ENCODE measurements around the gene VIPR2. TPM values are rescaled to one million over a fixed set of nuclear protein-coding genes. Genes with fewer than 3 reads are reported as not detected.

VIPR2 gene
- total RNA-seq, 1 donor from 2014 or later = 15.2 TPM

DNA sequence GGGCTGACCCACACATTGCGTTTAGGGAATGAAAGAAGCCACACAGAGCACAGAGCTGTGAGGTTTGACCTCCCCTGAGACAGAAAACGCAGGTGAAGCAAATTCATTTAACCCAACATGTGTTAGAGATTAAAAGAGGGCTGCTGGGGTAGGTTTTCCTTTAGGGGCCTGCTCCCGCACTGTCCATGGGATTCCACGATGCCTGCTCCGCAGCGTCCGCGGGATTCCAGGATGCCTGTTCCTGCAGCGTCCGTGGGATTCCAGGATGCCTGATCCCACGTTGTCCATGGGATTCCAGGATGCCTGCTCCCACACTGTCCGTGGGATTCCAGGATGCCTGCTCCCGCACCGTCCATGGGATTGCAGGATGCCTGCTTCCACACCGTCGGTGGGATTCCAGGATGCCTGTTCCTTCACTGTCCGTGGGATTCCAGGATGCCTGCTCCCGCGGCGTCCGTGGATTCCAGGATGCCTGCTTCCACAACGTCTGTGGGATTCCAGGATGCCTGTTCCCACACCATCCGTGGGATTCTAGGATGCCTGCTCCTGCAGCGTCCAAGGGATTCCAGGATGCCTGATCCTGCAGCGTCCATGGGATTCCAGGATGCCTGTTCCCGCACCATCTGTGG, 78.7 kb downstream of the VIPR2 start:
- intact Hi-C loops (cut with DNase I) = no loop called here
- no peak for DNase-seq
- ATAC-seq (ENCODE audit: poor library complexity) = no peak

DNA sequence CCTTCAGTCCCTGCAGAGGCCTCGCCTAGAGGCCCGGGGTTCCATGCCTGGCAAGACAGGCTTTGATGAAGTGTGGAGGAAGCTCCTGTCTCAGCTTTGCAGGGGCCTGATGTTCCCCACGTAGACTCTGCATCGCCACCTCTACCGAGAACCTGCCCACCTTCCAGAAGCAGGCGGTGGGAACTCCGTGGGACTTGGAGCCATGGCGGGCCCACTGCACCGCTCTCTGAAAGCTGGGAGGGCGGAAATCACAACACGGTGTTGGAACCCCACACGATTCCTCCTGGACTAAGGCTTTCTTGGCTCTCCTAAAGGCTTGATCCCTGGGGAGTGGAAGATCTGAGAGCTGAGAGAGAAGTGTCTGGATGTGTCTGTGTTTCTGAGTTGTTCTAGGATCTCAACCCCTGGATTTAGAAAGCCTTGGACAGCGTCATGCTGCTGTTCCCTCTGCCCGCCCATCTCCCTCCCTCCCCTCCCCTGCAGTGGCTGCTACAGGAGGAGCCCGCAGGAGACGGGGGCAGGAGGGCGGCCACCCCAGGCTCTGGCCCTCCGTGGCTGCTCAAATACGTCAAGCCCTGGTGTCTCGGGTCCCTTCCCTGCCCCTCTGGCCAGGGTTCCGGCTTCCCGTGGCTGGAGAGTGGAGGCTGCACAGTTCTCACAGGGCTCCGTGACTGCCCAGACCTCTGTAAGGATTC, 79.7 kb downstream of the VIPR2 start:
- DNase-seq (peak; percentile 81), ATAC-seq (ENCODE audit: poor library complexity) (peak; percentile 63)
- intact Hi-C loops (cut with DNase I) = no loop called here

DNA sequence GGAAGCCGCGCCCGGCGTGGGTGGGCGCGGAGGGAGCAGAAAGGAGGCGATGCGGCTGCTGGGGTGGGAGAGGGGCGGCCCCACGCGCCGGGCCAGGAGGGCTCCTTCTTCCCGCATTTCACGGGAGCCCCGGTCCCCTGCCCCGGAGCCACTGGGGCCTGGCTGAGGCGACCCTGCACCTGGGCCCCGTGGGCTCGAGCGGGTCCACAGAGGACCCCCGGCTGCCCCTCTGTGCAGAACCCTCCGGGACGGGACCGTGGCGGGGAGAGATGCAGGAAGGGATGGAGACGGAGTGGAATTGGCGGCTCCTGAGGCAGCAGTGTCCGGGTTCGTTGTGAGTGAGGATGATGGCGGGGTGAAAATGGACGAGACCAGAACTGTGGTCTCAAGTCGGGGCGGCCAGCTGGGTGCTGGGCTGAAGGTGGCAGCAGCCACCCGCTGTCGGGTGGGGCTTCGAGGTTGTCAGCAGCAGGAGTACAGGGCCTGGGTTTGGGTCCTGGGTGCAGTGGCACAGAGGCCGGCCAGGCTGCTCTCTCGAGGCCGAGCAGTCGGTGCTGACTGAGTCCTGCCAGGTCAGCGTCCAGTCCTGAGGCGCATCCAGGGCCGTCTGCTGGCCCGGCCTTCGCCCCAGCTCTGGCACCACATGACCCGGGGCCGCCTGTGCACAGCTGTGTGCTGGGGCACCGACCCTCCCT, 80.4 kb downstream of the VIPR2 start:
- ATAC-seq (ENCODE audit: poor library complexity) (no peak), DNase-seq (no peak)
- intact Hi-C loops (cut with DNase I) = no loop called here

DNA sequence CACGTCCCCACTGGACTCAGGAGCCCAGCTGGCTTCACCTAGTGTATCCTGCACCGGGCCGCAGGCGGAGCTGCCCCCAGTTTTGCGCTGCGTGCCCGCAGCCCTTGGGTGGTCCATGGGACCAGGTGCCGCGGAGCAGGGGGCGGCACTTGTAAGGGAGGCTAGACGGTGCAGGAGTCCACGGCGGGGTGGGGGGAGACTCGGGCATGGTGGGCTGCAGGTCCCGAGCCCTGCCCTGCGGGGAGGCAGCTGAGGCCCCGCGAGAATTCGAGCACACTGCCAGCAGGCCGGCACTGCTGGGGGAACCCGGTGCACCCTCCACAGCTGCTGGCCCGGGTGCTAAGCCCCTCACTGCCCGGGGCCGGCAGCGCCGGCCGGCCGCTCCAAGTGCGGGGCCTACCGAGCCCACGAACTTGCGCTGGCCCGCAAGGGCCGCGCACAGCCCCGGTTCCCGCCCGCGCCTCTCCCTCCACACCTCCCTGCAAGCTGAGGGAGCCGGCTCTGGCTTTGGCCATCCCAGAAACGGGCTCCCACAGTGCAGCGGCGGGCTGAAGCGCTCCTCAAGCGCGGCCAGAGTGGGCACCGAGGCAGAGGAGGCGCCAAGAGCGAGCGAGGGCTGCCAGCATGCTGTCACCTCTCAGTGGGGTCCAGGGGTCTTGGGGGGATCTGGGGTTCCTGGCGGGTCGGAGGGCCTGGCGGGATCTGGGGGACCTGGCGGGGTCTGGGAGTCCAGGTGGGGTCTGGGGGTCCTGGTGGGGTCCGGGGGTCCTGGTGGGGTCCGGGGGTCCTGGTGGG, 81.4 kb downstream of the VIPR2 start:
- intact Hi-C loops (cut with DNase I) = no loop called here
- DNase-seq (no peak), ATAC-seq (ENCODE audit: poor library complexity) (no peak)

DNA sequence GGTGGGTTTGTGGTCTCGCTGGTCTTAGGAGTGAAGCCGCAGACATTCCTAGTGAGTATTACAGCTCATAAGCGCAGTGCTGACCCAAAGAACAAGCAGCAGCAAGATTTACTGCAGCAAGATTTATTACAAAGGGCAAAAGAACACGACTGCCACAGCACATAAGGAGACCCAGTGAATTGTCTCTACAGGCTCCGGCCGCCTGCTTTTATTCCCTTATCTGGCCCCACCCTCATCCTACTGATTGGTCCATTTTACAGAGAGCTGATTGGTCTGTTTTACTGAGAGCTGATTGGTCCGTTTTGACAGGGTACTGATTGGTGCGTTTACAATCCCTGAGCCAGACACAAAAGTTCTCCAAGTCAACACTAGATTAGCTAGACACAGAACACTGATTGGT, 82.1 kb downstream of the VIPR2 start:
- intact Hi-C loops (cut with DNase I) = no loop called here
- DNase-seq = no peak
- ATAC-seq (ENCODE audit: poor library complexity) = no peak

DNA sequence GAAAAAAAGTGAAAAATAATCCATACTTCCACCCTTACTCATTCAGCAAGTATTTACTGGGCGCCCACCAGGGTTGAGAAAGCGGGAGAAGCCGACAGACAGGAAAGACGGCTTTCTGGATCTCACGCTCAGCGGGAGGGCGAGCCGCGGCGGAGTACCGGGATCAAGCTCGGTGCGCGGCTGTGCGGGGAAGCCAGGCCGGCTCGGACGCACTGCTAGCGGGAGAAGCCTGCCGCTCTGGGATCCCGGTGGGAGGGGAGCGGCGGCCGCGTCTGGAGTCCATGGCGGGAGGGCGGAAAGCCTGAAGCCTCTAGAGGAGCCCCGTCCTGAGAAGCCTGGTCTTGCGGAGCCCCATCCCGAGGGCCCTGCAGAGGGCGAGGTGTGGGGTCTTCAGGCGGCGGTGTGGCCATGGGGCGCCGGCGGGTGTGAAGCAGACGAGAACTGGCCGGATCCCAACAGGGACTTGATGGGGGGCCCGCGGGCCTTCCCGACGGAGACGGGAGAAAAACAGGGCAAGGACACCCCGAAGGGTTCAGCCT, 82.9 kb downstream of the VIPR2 start:
- ATAC-seq (ENCODE audit: poor library complexity) (no peak), DNase-seq (no peak)
- intact Hi-C loops (cut with DNase I) = no loop called here

DNA sequence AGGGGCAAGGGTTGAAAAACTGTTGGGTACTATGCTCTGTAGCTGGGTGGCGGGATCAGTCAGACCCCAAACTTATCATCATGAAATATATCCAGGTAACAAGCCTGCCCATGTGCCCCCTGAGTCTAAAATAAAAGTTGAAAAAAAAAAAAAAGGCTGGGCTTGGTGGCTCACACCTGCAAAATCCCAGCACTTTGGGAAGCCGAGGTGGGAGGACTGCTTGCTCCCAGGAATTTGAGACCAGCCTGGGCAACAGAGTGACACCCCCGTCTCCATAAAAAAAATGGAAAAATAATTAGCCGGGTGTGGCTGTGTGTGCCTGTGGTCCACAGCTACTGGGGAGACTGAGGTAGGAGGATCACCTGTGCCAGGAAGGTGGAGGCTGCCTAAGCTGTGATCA, 83.5 kb downstream of the VIPR2 start:
- intact Hi-C loops (cut with DNase I) = no loop called here
- no peak for DNase-seq
- no peak for ATAC-seq (ENCODE audit: poor library complexity)

DNA sequence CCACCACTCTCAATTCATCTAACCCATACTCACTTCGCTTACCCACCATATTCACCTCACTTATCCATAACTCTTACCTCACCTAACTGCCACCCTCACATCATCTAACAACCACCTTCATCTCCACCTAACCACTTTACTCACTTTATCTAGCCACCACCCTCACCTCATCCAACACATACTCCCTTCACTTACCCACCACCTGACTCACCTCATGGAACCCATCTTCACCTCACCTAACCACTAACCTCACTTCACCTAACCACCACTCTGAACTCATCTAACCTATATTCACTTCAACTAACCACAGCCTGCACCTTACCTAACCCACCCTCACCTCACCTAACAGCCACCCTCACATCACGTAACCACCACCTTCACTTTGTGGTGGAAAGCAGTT, 84.2 kb downstream of the VIPR2 start:
- intact Hi-C loops (cut with DNase I) = no loop called here
- ATAC-seq (ENCODE audit: poor library complexity) = no peak
- DNase-seq = no peak

DNA sequence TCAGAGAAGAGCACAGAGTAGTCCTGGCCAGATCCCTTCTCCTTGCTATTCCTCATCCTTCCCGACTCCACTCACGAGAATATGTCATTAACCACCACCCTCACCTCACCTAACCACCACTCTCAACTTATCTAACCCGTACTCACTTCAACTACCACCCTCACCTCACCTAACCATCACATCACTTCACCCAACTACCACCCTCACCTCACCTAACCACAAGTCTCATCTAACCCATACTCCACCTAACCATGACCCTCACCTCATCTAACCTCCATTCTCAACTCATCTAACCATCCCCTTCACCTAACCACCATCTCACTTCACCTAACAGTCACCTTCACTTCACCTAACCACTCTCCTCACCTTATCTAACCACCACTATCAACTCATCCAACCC, 85.0 kb downstream of the VIPR2 start:
- no peak for ATAC-seq (ENCODE audit: poor library complexity)
- DNase-seq = no peak
- intact Hi-C loops (cut with DNase I) = no loop called here

DNA sequence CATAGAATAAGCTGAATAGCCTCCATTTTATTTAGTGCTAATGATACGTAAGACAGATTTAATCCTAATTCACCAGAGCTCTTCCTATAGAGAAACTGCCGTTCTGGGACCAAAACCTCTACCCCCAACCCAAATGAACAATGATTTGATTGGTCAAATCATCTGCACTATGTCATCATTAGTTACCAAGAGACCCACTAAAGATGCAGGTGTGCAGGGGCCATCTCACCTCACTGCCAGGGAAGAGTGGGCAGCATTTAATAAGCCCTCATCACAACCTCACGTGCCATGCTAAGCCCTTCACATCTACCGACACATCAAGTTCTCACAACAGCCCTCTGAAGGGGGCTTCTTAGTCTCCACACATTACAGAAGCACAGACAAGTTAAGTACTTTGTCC, 87.0 kb downstream of the VIPR2 start:
- ATAC-seq (ENCODE audit: poor library complexity) (no peak), DNase-seq (no peak)
- intact Hi-C loops (cut with DNase I) = no loop called here

DNA sequence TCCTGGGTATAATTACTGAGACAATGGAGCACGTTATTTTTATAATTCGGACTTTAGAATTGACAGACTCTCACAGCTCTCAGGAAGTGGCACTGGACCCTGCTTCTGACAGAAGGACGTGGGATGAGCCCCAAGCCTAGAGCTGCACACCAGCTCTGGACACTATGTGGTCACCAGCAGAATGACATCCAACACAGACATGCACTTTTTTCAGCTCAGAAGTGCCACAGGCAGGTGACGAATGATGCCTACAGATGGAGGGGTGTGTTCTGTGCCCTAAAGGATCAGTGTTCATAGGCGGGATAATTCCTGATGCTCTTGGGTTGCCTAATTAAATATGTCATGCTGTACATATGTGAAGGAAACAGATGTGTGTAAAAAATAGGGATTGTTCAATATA, 87.9 kb downstream of the VIPR2 start:
- no peak for DNase-seq
- intact Hi-C loops (cut with DNase I) = no loop called here
- no peak for ATAC-seq (ENCODE audit: poor library complexity)

DNA sequence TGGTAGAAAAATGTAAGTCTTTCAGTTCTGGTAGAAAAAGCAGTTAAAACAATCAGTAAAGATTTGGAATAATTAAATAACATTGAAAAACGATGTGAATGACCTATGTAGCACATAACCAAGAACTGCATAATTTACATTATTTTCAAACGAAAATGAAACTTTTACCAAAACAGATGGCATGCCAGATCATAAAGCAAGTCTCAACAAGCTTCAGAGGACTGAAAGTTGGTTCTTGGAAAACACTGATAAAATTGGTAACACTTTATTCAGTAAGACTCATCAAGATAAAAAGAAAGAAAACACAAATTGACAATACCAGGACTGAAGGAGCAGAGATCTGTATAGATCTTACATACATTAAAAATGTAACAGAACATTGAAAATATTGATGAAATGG, 92.8 kb downstream of the VIPR2 start:
- ATAC-seq (ENCODE audit: poor library complexity) (no peak), DNase-seq (no peak)
- intact Hi-C loops (cut with DNase I) = no loop called here

DNA sequence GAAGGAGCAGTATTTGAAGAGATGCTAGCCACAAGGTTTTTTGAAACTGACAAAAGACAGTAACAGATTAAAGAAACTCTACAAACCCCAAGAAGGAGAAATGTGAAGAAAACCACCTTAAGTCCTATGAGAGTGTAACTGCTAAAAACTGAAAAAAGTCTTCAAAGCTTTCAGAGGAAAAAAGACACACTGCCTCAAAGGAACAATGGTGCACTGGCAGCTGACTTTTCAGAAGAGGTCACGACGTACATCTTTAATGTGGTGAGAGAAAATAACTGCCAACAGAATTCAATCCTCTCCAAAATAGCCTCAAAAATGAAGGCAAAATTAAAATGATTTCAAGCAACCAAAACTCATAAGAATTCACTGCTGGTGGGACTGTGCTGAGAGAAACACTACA, 94.0 kb downstream of the VIPR2 start:
- intact Hi-C loops (cut with DNase I) = no loop called here
- ATAC-seq (ENCODE audit: poor library complexity) (no peak), DNase-seq (no peak)

DNA sequence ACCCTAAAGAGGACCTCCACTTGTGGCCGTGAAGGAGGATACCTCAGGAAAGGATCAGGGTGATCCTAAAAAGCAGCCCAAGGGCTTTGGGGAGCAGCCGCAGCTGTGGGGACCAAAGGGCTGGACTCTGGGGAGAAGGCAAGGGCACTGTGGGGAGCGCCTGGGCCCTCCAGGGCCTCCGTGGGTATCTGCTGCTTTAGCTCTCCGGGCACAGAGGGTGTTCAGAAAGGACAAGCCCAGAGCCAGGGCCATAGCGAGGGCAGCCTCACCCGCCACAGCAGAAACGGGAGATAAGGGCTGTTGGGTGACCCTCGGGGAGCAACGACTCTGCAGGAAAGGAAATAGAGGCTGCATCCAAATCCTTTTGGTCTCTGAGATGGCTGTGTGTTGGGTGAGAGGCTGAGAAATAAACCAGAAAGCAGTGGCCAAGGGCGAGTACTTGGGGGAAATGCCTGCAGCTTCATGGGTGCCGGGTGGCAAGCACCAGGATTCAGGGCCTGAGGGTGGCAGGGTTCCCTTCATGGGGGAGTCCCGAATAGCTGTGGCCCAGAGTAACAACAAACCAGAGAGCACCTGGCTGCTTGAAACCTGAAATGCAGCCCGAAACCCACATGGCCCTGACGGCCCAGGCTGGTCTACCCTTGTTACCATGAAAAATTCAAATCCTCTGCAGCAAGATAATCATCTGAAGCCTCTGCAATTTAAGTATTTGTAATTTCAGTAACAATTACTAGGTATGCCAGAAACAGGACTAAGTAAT, 95.2 kb downstream of the VIPR2 start:
- DNase-seq = no peak
- ATAC-seq (ENCODE audit: poor library complexity) = no peak

DNA sequence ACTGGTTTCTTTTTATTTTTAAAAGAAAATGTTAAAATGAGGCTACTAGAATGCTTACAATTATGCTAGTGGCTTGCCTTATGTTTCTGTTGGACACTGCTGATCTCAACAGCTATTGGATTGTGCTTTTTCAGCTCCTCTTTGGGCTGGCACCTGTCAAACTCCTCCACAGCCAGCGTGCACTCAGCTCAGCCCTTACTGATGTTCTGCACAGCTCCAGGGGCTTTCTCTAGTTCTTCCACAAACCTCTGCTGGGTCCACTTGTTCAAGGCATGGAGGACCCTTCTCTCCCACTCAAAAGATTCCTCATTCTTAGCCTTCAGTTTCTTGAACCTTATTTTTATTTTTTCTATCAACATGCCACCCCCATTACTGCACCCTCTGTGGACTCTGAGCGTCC, 96.0 kb downstream of the VIPR2 start:
- intact Hi-C loops (cut with DNase I) = loop anchor here (10.0 kb wide), 1 partner anchor 96 kb away; the partner anchor contains the start of gene VIPR2
- ATAC-seq (ENCODE audit: poor library complexity) (no peak), DNase-seq (no peak)

More for the DNA sequence above, 95.2 kb downstream of the VIPR2 start:
- intact Hi-C loops (cut with DNase I) = loop anchor here (10.0 kb wide), 1 partner anchor 95 kb away; the partner anchor contains the start of gene VIPR2

DNA sequence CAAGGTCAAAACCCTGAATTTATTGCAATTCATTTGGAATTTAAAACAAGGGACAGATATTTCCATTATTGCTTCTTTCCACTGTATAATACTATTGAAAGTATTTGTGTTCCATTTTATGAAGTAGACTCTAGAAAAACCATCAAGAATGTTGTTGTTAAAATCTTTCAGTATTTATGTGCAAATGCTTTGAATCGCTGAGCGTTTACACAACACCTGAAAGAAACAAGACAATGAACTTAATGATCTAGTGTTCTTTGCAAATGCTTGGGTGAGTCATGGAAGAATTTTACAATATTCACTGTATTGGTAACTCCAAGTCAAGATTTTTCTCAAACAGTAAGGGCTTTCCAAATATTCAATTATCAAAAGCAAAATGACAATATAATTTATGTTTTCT, 97.1 kb downstream of the VIPR2 start:
- intact Hi-C loops (cut with DNase I) = loop anchor here (10.0 kb wide), 1 partner anchor 97 kb away; the partner anchor contains the start of gene VIPR2
- DNase-seq (no peak), ATAC-seq (ENCODE audit: poor library complexity) (no peak)

DNA sequence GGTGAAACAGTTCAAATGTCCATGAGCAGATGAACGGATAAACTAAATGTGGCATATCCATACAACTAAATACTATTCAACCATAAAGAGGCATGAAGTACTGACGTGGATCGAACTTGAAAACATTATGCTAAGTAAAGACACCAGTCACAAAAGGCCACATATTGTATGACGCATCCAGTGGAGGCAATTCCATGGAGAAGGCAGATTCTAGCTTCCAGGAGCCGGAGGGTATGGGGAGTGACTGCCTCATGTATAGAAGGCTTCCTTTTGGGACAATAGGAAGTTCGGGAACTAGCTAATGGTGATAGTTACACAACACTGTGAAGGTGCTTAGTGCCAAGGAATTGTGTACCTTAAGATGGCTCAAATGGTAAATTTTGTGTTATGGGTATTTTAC, 98.4 kb downstream of the VIPR2 start:
- ATAC-seq (ENCODE audit: poor library complexity) (no peak), DNase-seq (no peak)
- intact Hi-C loops (cut with DNase I) = loop anchor here (10.0 kb wide), 1 partner anchor 99 kb away; the partner anchor contains the start of gene VIPR2

DNA sequence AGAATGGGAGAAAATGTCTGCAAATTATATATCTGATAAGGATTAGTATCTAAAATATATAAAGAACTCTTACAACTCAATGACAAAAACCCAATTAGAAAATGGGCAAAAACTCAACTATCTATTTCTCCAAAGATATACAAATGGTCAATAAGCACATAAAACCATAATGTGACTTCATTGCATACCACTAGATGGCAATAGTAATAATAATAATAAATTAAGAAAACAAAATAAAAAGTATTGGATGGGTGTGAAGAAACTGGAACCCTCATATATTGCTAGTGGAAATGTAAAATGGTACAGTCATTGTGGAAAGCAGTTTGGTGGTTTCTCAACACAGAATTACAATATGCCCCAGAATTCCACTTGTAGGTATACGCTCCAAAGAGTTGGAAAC, 98.8 kb downstream of the VIPR2 start:
- ATAC-seq (ENCODE audit: poor library complexity) (no peak), DNase-seq (no peak)
- intact Hi-C loops (cut with DNase I) = loop anchor here (10.0 kb wide), 1 partner anchor 99 kb away; the partner anchor contains the start of gene VIPR2
